H9 (cell line): Measurements from ENCODE around the gene VANGL2. TPM values are rescaled to one million over a fixed set of nuclear protein-coding genes. Genes with fewer than 3 reads are reported as not detected.

Experiments used
- DNase-seq: peaks from one replicate; pipeline ENCODE4 v3.0.0-alpha.2; 2017
- H2AFZ ChIP-seq: one replicate; pipeline ENCODE4 v1.6.1; 2013; ENCODE audit warnings: mild to moderate bottlenecking, low read length, control low read depth, moderate library complexity
- H2AK5ac ChIP-seq: 2 replicates; pipeline ENCODE4 v1.6.1; 2013; ENCODE audit warnings: low read length, control low read depth, mixed read lengths; ENCODE audit not compliant: insufficient read length
- H2BK120ac ChIP-seq: one replicate; pipeline ENCODE4 v1.6.1; 2013; ENCODE audit warnings: low read depth, mild to moderate bottlenecking, low read length, control low read depth, inconsistent platforms; ENCODE audit not compliant: poor library complexity, severe bottlenecking
- H2BK12ac ChIP-seq: 2 replicates; pipeline ENCODE4 v1.6.1; 2013; ENCODE audit warnings: low read length, control low read depth, mixed read lengths, low read depth; ENCODE audit not compliant: insufficient read length
- H2BK15ac ChIP-seq: 2 replicates; pipeline ENCODE4 v1.6.1; 2013; ENCODE audit warnings: low read depth, low read length, control low read depth
- H2BK20ac ChIP-seq: one replicate; pipeline ENCODE4 v1.6.1; 2013; ENCODE audit warnings: low read depth, mild to moderate bottlenecking, low read length, control low read depth, inconsistent platforms; ENCODE audit not compliant: poor library complexity, severe bottlenecking
- H2BK5ac ChIP-seq: 2 replicates; pipeline ENCODE4 v1.6.1; 2013; ENCODE audit warnings: low read length, control low read depth, mixed read lengths; ENCODE audit not compliant: insufficient read length
- H3K14ac ChIP-seq: 2 replicates; pipeline ENCODE4 v1.6.1; 2013; ENCODE audit warnings: low read length, control low read depth; ENCODE audit not compliant: insufficient read depth
- H3K18ac ChIP-seq: 2 replicates; pipeline ENCODE4 v1.6.1; 2013; ENCODE audit warnings: low read depth, mild to moderate bottlenecking, mixed read lengths, low read length, control low read depth; ENCODE audit not compliant: insufficient read length
- H3K23ac ChIP-seq: 2 replicates; pipeline ENCODE4 v1.6.1; 2013; ENCODE audit warnings: low read length, control low read depth, mixed read lengths, low read depth; ENCODE audit not compliant: insufficient read length
- H3K23me2 ChIP-seq: 2 replicates; pipeline ENCODE4 v1.6.1; 2013; ENCODE audit warnings: low read depth, mild to moderate bottlenecking, mixed read lengths, low read length, control low read depth; ENCODE audit not compliant: insufficient read length, poor library complexity, severe bottlenecking
- H3K27ac ChIP-seq: 2 replicates; pipeline ENCODE4 v1.5.1; 2013; ENCODE audit warnings: low read length, control low read depth, mixed read lengths, low read depth; ENCODE audit not compliant: insufficient read length
- H3K27me3 ChIP-seq: 2 replicates; pipeline ENCODE4 v1.6.1; 2013; ENCODE audit warnings: low read length, control low read depth, inconsistent platforms; ENCODE audit not compliant: insufficient read depth
- H3K4ac ChIP-seq: 2 replicates; pipeline ENCODE4 v1.6.1; 2013; ENCODE audit warnings: low read depth, mild to moderate bottlenecking, control low read depth, inconsistent platforms, low read length, moderate library complexity
- H3K4me1 ChIP-seq: 2 replicates; pipeline ENCODE4 v1.6.1; 2013; ENCODE audit warnings: low read length, control low read depth, inconsistent platforms; ENCODE audit not compliant: insufficient read depth
- H3K4me2 ChIP-seq: 2 replicates; pipeline ENCODE4 v1.6.1; 2013; ENCODE audit warnings: low read length, control low read depth, mixed read lengths; ENCODE audit not compliant: insufficient read length, insufficient read depth
- H3K56ac ChIP-seq: 2 replicates; pipeline ENCODE4 v1.6.1; 2013; ENCODE audit warnings: low read depth, mild to moderate bottlenecking, mixed read lengths, low read length, control low read depth; ENCODE audit not compliant: insufficient read length
- H3K79me1 ChIP-seq: 2 replicates; pipeline ENCODE4 v1.6.1; 2013; ENCODE audit warnings: low read depth, mild to moderate bottlenecking, moderate library complexity, low read length, control low read depth, inconsistent platforms; ENCODE audit not compliant: insufficient read depth, poor library complexity, severe bottlenecking
- H3K79me2 ChIP-seq: 2 replicates; pipeline ENCODE4 v1.6.1; 2013; ENCODE audit warnings: low read length, control low read depth, inconsistent platforms; ENCODE audit not compliant: insufficient read depth
- H3K9ac ChIP-seq: 2 replicates; pipeline ENCODE4 v1.6.1; 2013; ENCODE audit warnings: low read length, control low read depth, mixed read lengths; ENCODE audit not compliant: insufficient read length; ENCODE audit errors: extremely low read depth
- H3K9me3 ChIP-seq: one replicate; pipeline ENCODE4 v1.6.1; 2013; ENCODE audit warnings: low read depth, low read length, inconsistent platforms; ENCODE audit not compliant: control insufficient read depth
- H3T11ph ChIP-seq: one replicate; pipeline ENCODE4 v1.6.1; 2013; ENCODE audit warnings: mild to moderate bottlenecking, low read length, control low read depth, inconsistent platforms
- H4K20me1 ChIP-seq: one replicate; pipeline ENCODE4 v1.6.1; 2013; ENCODE audit not compliant: control insufficient read depth, insufficient read length, insufficient read depth
- H4K5ac ChIP-seq: 2 replicates; pipeline ENCODE4 v1.6.1; 2013; ENCODE audit warnings: low read depth, mild to moderate bottlenecking, mixed read lengths, low read length, control low read depth; ENCODE audit not compliant: insufficient read length
- H4K8ac ChIP-seq: replicated peaks from 2 replicates; pipeline ENCODE4 v1.6.1; 2013; ENCODE audit warnings: low read length, control low read depth, mixed read lengths, low read depth; ENCODE audit not compliant: insufficient read length
- H4K91ac ChIP-seq: 2 replicates; pipeline ENCODE4 v1.6.1; 2013; ENCODE audit warnings: low read depth, mild to moderate bottlenecking, moderate library complexity, mixed read lengths, low read length, control low read depth; ENCODE audit not compliant: insufficient read length
- H3K27ac Mint-ChIP-seq, 3 experiments: 2 replicates in 2 of 3; 3 replicates in 1 of 3; pipeline ENCODE4 v1.8.0; 2020 to 2021; ENCODE audit warnings: mixed read lengths in 3 of 3, mild to moderate bottlenecking in 1 of 3, moderate library complexity in 1 of 3
- H3K27me3 Mint-ChIP-seq: 2 replicates; pipeline ENCODE4 v1.8.0; 2021; ENCODE audit warnings: low read depth, mild to moderate bottlenecking, moderate library complexity, mixed read lengths
- H3K36me3 Mint-ChIP-seq, 3 experiments: 2 replicates in 2 of 3; 3 replicates in 1 of 3; pipeline ENCODE4 v1.8.0; 2020 to 2021; ENCODE audit warnings: low read depth in 3 of 3, mixed read lengths in 3 of 3; ENCODE audit not compliant: insufficient read depth in 1 of 3
- H3K4me1 Mint-ChIP-seq, 2 experiments: 2 replicates each; pipeline ENCODE4 v1.8.0; 2020; ENCODE audit warnings: mixed read lengths in 2 of 2
- H3K4me3 Mint-ChIP-seq, 2 experiments: 2 replicates in 1 of 2; 3 replicates in 1 of 2; pipeline ENCODE4 v1.8.0; 2020 to 2021; ENCODE audit warnings: mild to moderate bottlenecking in 2 of 2, mixed read lengths in 2 of 2, moderate library complexity in 1 of 2
- H3K9me3 Mint-ChIP-seq, 2 experiments: 2 replicates in 1 of 2; 3 replicates in 1 of 2; pipeline ENCODE4 v1.8.0; 2020; ENCODE audit warnings: mild to moderate bottlenecking in 2 of 2, mixed read lengths in 2 of 2, moderate library complexity in 1 of 2
- CTCF ChIP-seq: fragments of 200-600 bp; sonication (generic); conservative IDR thresholded peaks from 3 replicates; pipeline ENCODE4 v1.8.0; 2021; ENCODE audit warnings: antibody characterized with exemption, mild to moderate bottlenecking
- WGBS: extraction: QIAGEN DNeasy Blood & Tissue Kit; methylation state at CpG from one replicate; pipeline ENCODE4 v1.1.7; 2013; ENCODE audit warnings: missing lambda C conversion rate, low lambda C conversion rate, mixed read lengths; ENCODE audit not compliant: insufficient read length; ENCODE audit errors: extremely low coverage; 5-methylcytosine and 5-hydroxymethylcytosine counted together
- total RNA-seq: library from RNA; stranded (reverse); gene quantifications from 2 replicates; pipeline ENCODE4 v1.2.1, GENCODE V29; 2021

Gene VANGL2
- total RNA-seq, 1 experiment from 2014 or later: 58.5 TPM

- Histone ChIP-seq H2BK5ac (no peak overlapping the region), H4K91ac (no peak overlapping the region), H2BK120ac (no peak overlapping the region), H3K4ac (no peak overlapping the region), H2BK12ac (no peak overlapping the region), H3K4me1 (peaks cover 20% of the 10 kb centered on the region), H3K9me3 (no peaks in the 10 kb centered on the region), H3K18ac (peak overlapping the region; percentile 56), H3K23me2 (peaks cover 7% of the 10 kb centered on the region), H3K79me1 (no peaks in the 10 kb centered on the region), H3K14ac (peak overlapping the region; percentile 52), H2AFZ (no peak overlapping the region), H3K23ac (no peak overlapping the region), H2BK15ac (no peak overlapping the region), H3T11ph (no peak overlapping the region), H3K56ac (no peak overlapping the region), H3K27me3 (no peaks in the 10 kb centered on the region), H3K79me2 (no peaks in the 10 kb centered on the region), H4K8ac (no peak overlapping the region), H2AK5ac (peak overlapping the region; percentile 96), H3K4me2 (peak overlapping the region; percentile 3), H2BK20ac (no peak overlapping the region), H3K9ac (no peak overlapping the region), H4K5ac (no peak overlapping the region), H4K20me1 (no peaks in the 10 kb centered on the region), H3K27ac (no peak overlapping the region)
- Mint-ChIP-seq H3K9me3 (no peaks in the 10 kb centered on the region; a peak in 1 of 5 replicates), H3K27ac (peak overlapping the region in 2 of 3 experiments; percentile 65 to 75; a peak in 2 of 7 replicates), H3K4me1 (peaks cover 55 to 57% of the 10 kb centered on the region in 2 experiments), H3K4me3 (peak overlapping the region; percentile 42 to 61), H3K27me3 (no peaks in the 10 kb centered on the region), H3K36me3 (no peaks in the 10 kb centered on the region)
- WGBS: no CpG with 5 or more reads among the region's 6 CpGs
- DNase-seq: peak; percentile 63
- TF ChIP-seq CTCF: no peak
Observed at GRCh38 chr1:160374306-160375110, 25.9 kb upstream of the VANGL2 start.
